Fibroblast of lung (primary cell): ENCODE results near the gene GNG13. TPM values are rescaled to one million over a fixed set of nuclear protein-coding genes. Genes with fewer than 3 reads are reported as not detected.

Source experiments
- DNase-seq, 2 donors: peaks; one replicate each; pipeline versions ENCODE4 v3.0.0 to v3.0.0-alpha.2; 2010; ENCODE audit warnings: low read depth in 2 of 2
- H2AFZ ChIP-seq: 2 replicates; pipeline ENCODE4 v1.5.1; 2012; ENCODE audit warnings: low read length, control low read depth, inconsistent platforms
- H3K27ac ChIP-seq: 2 replicates; pipeline ENCODE4 v1.5.1; 2011; ENCODE audit warnings: low read length, control low read depth; ENCODE audit not compliant: insufficient read depth
- H3K27me3 ChIP-seq: 2 replicates; pipeline ENCODE4 v1.5.1; 2011; ENCODE audit warnings: mild to moderate bottlenecking, low read length; ENCODE audit not compliant: control insufficient read depth, insufficient read depth
- H3K36me3 ChIP-seq: 2 replicates; pipeline ENCODE4 v1.5.1; 2011; ENCODE audit warnings: low read length; ENCODE audit not compliant: control insufficient read depth, insufficient read depth
- H3K4me1 ChIP-seq: 2 replicates; pipeline ENCODE4 v1.5.1; 2011; ENCODE audit warnings: low read length; ENCODE audit not compliant: control insufficient read depth, insufficient read depth; ENCODE audit errors: extremely low read depth
- H3K4me2 ChIP-seq: 2 replicates; pipeline ENCODE4 v1.5.1; 2011; ENCODE audit warnings: low read length, control low read depth; ENCODE audit not compliant: insufficient read depth; ENCODE audit errors: extremely low read depth
- H3K4me3 ChIP-seq, 4 experiments: fragments of 200-600 bp in 1 of 4; sonication (generic) in 1 of 4; replicated peaks in 1 of 4; 2 replicates each; pipeline ENCODE4 v1.5.1; 2011 to 2016; ENCODE audit warnings: low read length in 4 of 4, low read depth in 3 of 4, mild to moderate bottlenecking in 3 of 4, control low read depth in 2 of 4, inconsistent platforms in 1 of 4, mixed read lengths in 1 of 4; ENCODE audit not compliant: insufficient read depth in 1 of 4; ENCODE audit errors: control extremely low read depth in 1 of 4
- H3K79me2 ChIP-seq: 2 replicates; pipeline ENCODE4 v1.5.1; 2012; ENCODE audit warnings: mild to moderate bottlenecking, low read length, inconsistent platforms; ENCODE audit not compliant: control insufficient read depth, insufficient read depth
- H3K9ac ChIP-seq: 2 replicates; pipeline ENCODE4 v1.5.1; 2011; ENCODE audit warnings: mild to moderate bottlenecking, low read length, control low read depth; ENCODE audit not compliant: insufficient read depth
- H3K9me3 ChIP-seq: 2 replicates; pipeline ENCODE4 v1.5.1; 2012; ENCODE audit warnings: low read depth, low read length; ENCODE audit not compliant: control insufficient read depth, insufficient read depth
- H4K20me1 ChIP-seq: 2 replicates; pipeline ENCODE4 v1.5.1; 2011; ENCODE audit warnings: low read length; ENCODE audit not compliant: control insufficient read depth, insufficient read depth; ENCODE audit errors: extremely low read depth
- CTCF ChIP-seq, 2 donors: IDR thresholded peaks in 1 of 2; conservative IDR thresholded peaks in 1 of 2; 1 replicate in 1 of 2; 2 replicates in 1 of 2; pipeline ENCODE4 v1.5.1; 2011 to 2012; ENCODE audit warnings: low read length in 2 of 2, control low read depth in 1 of 2, inconsistent platforms in 1 of 2, low read depth in 1 of 2, mild to moderate bottlenecking in 1 of 2
- EZH2 ChIP-seq: IDR thresholded peaks from 2 replicates; pipeline ENCODE4 v1.5.1; 2012; ENCODE audit warnings: low read length, control low read depth, mild to moderate bottlenecking; ENCODE audit errors: missing control alignments
- polyA plus RNA-seq, 2 donors: library from polyadenylated mRNA; depleted of rRNA in 1 of 2; stranded (reverse) in 1 of 2; unstranded in 1 of 2; fragments of >200 nt; gene quantifications; 2 replicates each; pipeline ENCODE4 v1.2.1, GENCODE V29; 2011 to 2012; ENCODE audit warnings: missing spikeins in 1 of 2
- total RNA-seq: library from RNA; depleted of rRNA; stranded (reverse); fragments of >200 nt; gene quantifications from 2 replicates; pipeline ENCODE4 v1.2.1, GENCODE V29; 2014

Gene GNG13
- total and polyA plus RNA-seq, 2 donors (not counting 1 experiment from before 2014, with no cell fraction given): not detected

DNA sequence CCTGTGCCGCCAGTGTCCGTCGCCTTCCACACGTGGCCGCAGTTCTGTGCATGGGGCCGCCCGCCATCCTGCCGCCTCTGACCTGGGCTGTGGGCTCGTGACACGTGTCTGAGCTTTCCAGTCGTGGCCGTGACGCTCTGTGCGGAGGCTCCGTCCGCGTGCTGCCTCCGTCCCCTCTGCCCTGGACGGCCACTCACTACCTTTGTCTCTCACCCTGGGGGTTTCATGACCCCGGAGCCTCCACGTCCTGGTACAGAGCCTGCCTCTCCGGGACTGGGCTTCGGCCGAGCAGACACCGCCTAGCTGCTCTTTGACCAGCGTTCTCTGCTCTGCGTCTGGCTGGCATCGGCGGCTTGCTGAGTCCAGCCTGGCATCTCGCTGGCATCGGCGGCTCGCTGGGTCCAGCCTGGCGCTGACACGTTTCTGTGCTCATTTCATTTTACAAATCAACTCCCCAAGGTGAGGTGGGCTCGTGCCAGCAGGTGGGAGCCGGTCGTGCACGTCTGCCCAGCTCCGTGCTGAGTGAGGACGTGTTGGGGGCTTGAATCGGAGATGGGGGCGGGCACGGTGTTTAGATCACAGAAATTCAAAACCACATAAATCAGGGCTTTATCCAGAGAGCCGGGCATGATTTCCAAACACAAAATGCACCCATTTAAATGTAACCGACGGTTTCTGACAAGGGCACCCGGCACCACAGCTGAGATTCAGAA lies 44.3 kb upstream of the GNG13 start:
- H3K9me3 ChIP-seq: no peaks in the 10 kb centered on the region
- no peaks in the 10 kb centered on the region for H3K36me3 ChIP-seq
- H3K9ac ChIP-seq: no peak overlapping the region
- DNase-seq: no peak
- no peak overlapping the region for H3K27ac ChIP-seq
- no peak for TF ChIP-seq CTCF (conservative IDR thresholded peaks at IDR 0.05 in 1 of 2, IDR thresholded peaks at IDR 0.05 in 1 of 2; ENCODE audit: low read depth in 1 of 2, low read length in 2 of 2)
- no peak for TF ChIP-seq EZH2
- H4K20me1 ChIP-seq: no peaks in the 10 kb centered on the region
- H3K4me1 ChIP-seq: no peaks in the 10 kb centered on the region
- H3K27me3 ChIP-seq: no peaks in the 10 kb centered on the region
- no peak overlapping the region for H3K4me3 ChIP-seq
- H3K79me2 ChIP-seq: no peaks in the 10 kb centered on the region
- no peak overlapping the region for H2AFZ ChIP-seq
- no peak overlapping the region for H3K4me2 ChIP-seq

DNA sequence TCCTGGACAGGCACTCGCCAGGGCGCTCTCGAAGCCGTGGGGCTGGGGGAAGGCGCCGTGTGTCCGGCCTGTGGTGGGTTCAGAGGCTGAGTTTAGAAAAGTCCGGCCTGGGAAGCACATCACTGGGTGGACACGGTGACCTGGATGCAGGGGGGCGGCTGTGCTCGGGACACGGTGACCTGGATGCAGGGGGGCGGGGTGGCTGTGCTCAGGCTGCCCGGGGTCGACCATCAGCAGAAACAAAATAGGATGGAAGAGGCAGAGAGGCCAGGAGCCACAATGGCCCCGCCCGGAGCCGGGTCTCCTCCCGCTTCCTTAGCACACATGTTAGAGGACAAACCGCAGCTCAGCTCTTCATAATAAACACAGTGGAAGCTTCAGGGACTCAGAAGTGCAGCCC lies 43.2 kb upstream of the GNG13 start:
- Histone ChIP-seq H3K27me3 (no peaks in the 10 kb centered on the region), H3K4me1 (no peaks in the 10 kb centered on the region), H3K36me3 (no peaks in the 10 kb centered on the region), H3K9me3 (no peaks in the 10 kb centered on the region), H2AFZ (no peak overlapping the region), H3K4me2 (no peak overlapping the region), H3K9ac (no peak overlapping the region), H3K79me2 (no peaks in the 10 kb centered on the region), H4K20me1 (no peaks in the 10 kb centered on the region), H3K4me3 (no peak overlapping the region), H3K27ac (no peak overlapping the region)
- TF ChIP-seq EZH2 (no peak), CTCF (conservative IDR thresholded peaks at IDR 0.05 in 1 of 2, IDR thresholded peaks at IDR 0.05 in 1 of 2; ENCODE audit: low read depth in 1 of 2, low read length in 2 of 2) (no peak)
- no peak for DNase-seq

DNA sequence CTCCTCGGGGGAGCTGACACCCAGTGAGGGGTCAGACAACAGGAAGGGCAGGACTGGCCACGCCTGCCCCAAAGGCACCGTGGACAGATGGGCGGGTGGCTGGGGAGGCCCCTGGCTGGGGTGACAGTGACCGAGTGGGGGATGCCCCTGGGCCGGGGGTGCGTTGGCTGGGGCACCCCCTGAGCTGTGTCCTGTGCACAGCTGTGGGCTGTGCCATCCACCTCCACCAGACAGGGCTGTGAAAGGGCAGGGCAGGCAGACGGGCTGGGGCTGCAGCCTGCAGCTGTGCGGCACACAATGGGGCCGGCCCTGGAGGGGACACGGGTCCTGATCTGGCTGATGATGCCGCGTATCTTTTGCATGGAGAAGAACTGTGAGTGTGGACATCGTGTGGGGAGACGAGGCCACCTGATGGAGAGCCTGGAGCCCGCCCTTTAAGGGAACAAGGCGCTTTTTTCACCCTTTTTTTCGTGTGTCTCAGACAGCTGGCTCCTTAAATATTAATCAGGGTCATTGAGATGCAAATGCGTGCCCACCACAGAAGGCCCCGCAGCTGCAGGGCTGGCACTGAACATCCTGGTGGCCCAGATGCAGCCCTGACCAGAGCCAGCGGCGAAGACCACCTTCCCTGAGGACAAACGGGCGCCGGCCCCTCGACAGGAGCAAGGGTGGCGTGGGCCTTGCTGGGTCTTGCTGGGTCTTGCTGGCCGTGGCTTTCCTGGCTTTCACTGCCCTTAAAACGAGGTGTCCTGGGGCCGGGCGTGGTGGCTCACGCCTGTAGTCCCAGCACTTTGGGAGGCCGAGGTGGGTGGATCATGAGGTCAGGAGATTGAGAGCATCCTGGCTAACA lies 42.4 kb upstream of the GNG13 start:
- H3K27me3 ChIP-seq: no peaks in the 10 kb centered on the region
- H2AFZ ChIP-seq: no peak overlapping the region
- no peak for DNase-seq

More for the DNA sequence above, 42.4 kb upstream of the GNG13 start:
- H3K4me2 ChIP-seq: no peak overlapping the region
- TF ChIP-seq EZH2: no peak
- TF ChIP-seq CTCF (conservative IDR thresholded peaks at IDR 0.05 in 1 of 2, IDR thresholded peaks at IDR 0.05 in 1 of 2; ENCODE audit: low read depth in 1 of 2, low read length in 2 of 2): no peak
- no peaks in the 10 kb centered on the region for H4K20me1 ChIP-seq
- no peak overlapping the region for H3K4me3 ChIP-seq
- H3K9ac ChIP-seq: no peak overlapping the region
- H3K27ac ChIP-seq: no peak overlapping the region
- H3K4me1 ChIP-seq: no peaks in the 10 kb centered on the region
- H3K36me3 ChIP-seq: no peaks in the 10 kb centered on the region
- no peaks in the 10 kb centered on the region for H3K79me2 ChIP-seq
- H3K9me3 ChIP-seq: no peaks in the 10 kb centered on the region
